ENCODE results near the gene RAB44. TPM values are rescaled to one million over a fixed set of nuclear protein-coding genes. Genes with fewer than 3 reads are reported as not detected.

The RAB44 gene
- total RNA-seq, 4 donors from 2014 or later: 0.10 to 0.65 (median 0.26) TPM

GRCh38 chr6:36660771-36661471 is 36.7 kb upstream of the RAB44 start:
- intact Hi-C loops (cut with DNase I; ENCODE audit: low total_unique reads): no loop called here
- DNase-seq (ENCODE audit: low spot score in 2 of 2): peak in 1 of 2 donors; percentile 89
- 20 to 28% methylated on average over 29 to 44 of the region's 44 CpGs for WGBS, 2 donors
- no peak overlapping the region for H3K4me3 ChIP-seq (ENCODE audit: low read depth, poor library complexity, severe bottlenecking)
- no peak for TF ChIP-seq POLR2A (IDR thresholded peaks at IDR 0.05)
- TF ChIP-seq, protein P1, sequence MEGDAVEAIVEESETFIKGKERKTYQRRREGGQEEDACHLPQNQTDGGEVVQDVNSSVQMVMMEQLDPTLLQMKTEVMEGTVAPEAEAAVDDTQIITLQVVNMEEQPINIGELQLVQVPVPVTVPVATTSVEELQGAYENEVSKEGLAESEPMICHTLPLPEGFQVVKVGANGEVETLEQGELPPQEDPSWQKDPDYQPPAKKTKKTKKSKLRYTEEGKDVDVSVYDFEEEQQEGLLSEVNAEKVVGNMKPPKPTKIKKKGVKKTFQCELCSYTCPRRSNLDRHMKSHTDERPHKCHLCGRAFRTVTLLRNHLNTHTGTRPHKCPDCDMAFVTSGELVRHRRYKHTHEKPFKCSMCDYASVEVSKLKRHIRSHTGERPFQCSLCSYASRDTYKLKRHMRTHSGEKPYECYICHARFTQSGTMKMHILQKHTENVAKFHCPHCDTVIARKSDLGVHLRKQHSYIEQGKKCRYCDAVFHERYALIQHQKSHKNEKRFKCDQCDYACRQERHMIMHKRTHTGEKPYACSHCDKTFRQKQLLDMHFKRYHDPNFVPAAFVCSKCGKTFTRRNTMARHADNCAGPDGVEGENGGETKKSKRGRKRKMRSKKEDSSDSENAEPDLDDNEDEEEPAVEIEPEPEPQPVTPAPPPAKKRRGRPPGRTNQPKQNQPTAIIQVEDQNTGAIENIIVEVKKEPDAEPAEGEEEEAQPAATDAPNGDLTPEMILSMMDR (IDR thresholded peaks at IDR 0.05): no peak

- intact Hi-C loops (cut with DNase I; ENCODE audit: low total_unique reads): no loop called here
- TF ChIP-seq, protein P1 (IDR thresholded peaks at IDR 0.05): no peak
- TF ChIP-seq POLR2A (IDR thresholded peaks at IDR 0.05): no peak
- 53% methylated on average over 5 of the region's 5 CpGs for WGBS, 2 donors
- DNase-seq (ENCODE audit: low spot score in 2 of 2): no peak
- H3K4me3 ChIP-seq (ENCODE audit: low read depth, poor library complexity, severe bottlenecking): no peak overlapping the region
Observed at GRCh38 chr6:36662380-36662779, 35.2 kb upstream of the RAB44 start.

GRCh38 chr6:36662827-36663256 is 34.8 kb upstream of the RAB44 start:
- no peak for TF ChIP-seq POLR2A (IDR thresholded peaks at IDR 0.05)
- TF ChIP-seq, protein P1 (IDR thresholded peaks at IDR 0.05): no peak
- DNase-seq (ENCODE audit: low spot score in 2 of 2): no peak
- 44 to 68% methylated on average over 6 of the region's 6 CpGs for WGBS, 2 donors
- intact Hi-C loops (cut with DNase I; ENCODE audit: low total_unique reads): no loop called here
- no peak overlapping the region for H3K4me3 ChIP-seq (ENCODE audit: low read depth, poor library complexity, severe bottlenecking)

DNA sequence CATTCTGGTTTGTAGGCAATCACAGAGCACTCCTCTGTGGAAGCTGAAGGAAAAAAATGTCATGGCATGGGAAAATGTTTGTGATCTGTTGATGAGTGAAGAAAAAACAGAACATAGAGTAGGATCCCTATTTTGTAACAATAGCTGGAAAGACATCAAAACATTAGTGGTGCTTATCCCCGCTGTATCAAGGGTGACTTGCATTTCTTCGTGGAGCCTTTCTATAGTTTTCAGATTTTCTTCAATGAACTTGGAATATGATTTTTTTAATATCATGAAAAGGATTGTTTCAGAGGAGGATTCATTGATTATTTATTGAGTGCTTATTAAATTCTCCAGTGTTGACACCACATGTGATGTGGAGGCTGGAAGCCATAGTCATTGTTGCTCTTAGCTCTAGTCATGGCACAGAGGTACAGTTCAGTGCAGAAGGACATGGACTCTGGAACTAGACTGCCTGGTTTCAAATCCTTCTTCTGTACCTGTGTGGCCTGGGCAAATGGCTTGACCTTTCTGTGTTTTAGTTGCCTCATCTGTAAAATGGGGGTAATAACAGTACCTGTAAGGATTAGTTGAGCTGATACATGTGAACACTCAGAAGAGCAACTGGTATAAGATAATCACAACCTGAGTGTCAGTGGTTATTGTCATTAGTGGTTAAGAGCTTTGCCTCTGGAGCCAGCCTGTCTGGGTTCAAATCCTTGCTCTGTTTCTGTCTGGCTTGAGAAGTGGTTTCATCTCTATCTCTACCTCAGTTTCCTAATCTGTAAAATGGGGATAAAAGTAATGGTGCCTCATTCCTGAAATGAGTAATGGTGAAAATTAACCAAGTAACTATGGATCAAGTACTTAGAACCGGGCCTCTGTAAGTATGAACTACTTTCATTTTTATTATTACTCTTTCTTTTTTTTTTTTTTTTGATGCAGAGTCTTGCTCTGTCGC is 33.9 kb upstream of the RAB44 start:
- WGBS, 2 donors: 66 to 72% methylated on average over 4 of the region's 4 CpGs
- TF ChIP-seq, protein P1 (IDR thresholded peaks at IDR 0.05): no peak
- TF ChIP-seq POLR2A (IDR thresholded peaks at IDR 0.05): no peak
- intact Hi-C loops (cut with DNase I; ENCODE audit: low total_unique reads): no loop called here
- no peak for DNase-seq (ENCODE audit: low spot score in 2 of 2)
- no peak overlapping the region for H3K4me3 ChIP-seq (ENCODE audit: low read depth, poor library complexity, severe bottlenecking)

DNA sequence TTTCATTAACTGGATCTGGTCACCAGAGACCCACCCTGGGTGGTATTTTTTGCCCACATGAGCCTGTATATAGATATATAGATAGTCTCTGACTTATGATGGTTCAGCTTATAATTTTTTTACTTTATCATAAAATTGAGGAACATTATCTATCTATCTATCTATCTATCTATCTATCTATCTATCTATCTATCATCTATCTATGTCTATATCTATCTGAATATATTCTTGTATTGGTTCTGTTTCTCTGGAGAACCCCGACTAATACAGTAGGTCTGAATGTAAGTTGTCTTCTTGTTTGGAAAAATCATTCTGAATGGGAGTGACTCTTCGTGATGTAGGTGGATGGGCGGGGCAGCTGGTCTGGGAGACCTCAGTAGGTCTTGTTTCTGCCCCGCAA is 32.4 kb upstream of the RAB44 start:
- no peak for TF ChIP-seq POLR2A (IDR thresholded peaks at IDR 0.05)
- TF ChIP-seq, protein P1 (IDR thresholded peaks at IDR 0.05): no peak
- no peak overlapping the region for H3K4me3 ChIP-seq (ENCODE audit: low read depth, poor library complexity, severe bottlenecking)
- WGBS, 2 donors: 80 to 86% methylated on average over 4 of the region's 4 CpGs
- DNase-seq (ENCODE audit: low spot score in 2 of 2): no peak
- intact Hi-C loops (cut with DNase I; ENCODE audit: low total_unique reads): no loop called here

Measured in lower leg skin (tissue), 4 donors.